ENCODE results near the gene ZFP64.
"Not testable (repeated sequence)": the region's sequence is repeated elsewhere in the genome, so short reads cannot be mapped to it uniquely, and the experiment has no call there.

ZFP64 gene

GRCh38 chr20:52191132-52191915 is at the start of gene ZFP64:
TSS of gene ZFP64 (minus strand) at chr20:52191779. CDS start at chr20:52191636, 143 bp downstream.
- peak; percentile 82 to 85 for DNase-seq

- no peak for DNase-seq
These were observed 49.2 kb upstream of the ZFP64 start for GRCh38 chr20:52240802-52241201.

- DNase-seq = no peak
These were observed 47.5 kb upstream of the ZFP64 start for GRCh38 chr20:52239102-52239501.

GRCh38 chr20:52236292-52236691 is 44.7 kb upstream of the ZFP64 start:
- no peak for DNase-seq

GRCh38 chr20:52235129-52235528 is 43.5 kb upstream of the ZFP64 start:
- DNase-seq = no peak

GRCh38 chr20:52234302-52235045 is 42.9 kb upstream of the ZFP64 start:
- DNase-seq = no peak

GRCh38 chr20:52231230-52231746 is 39.7 kb upstream of the ZFP64 start:
- no peak for DNase-seq

- DNase-seq = no peak
These were observed 38.8 kb upstream of the ZFP64 start for GRCh38 chr20:52230409-52230808.

- DNase-seq = not testable (repeated sequence)
These were observed 37.8 kb upstream of the ZFP64 start for GRCh38 chr20:52229346-52229745.

GRCh38 chr20:52226370-52226769 is 34.8 kb upstream of the ZFP64 start:
- no peak for DNase-seq

GRCh38 chr20:52224920-52225319 is 33.3 kb upstream of the ZFP64 start:
- DNase-seq = no peak

- DNase-seq = not testable (repeated sequence)
These were observed 29.8 kb upstream of the ZFP64 start for GRCh38 chr20:52221362-52221761.

GRCh38 chr20:52220891-52221290 is 29.3 kb upstream of the ZFP64 start:
- DNase-seq = not testable (repeated sequence)

GRCh38 chr20:52219441-52219840 is 27.9 kb upstream of the ZFP64 start:
- DNase-seq = no peak

- no peak for DNase-seq
These were observed 26.3 kb upstream of the ZFP64 start for GRCh38 chr20:52217689-52218395.

GRCh38 chr20:52213995-52214394 is 22.4 kb upstream of the ZFP64 start:
- DNase-seq = no peak

- DNase-seq = no peak
These were observed 21.4 kb upstream of the ZFP64 start for GRCh38 chr20:52212943-52213342.

- no peak for DNase-seq
These were observed 18.7 kb upstream of the ZFP64 start for GRCh38 chr20:52210037-52210990.

GRCh38 chr20:52209154-52209571 is 17.6 kb upstream of the ZFP64 start:
- no peak for DNase-seq

- DNase-seq = no peak
These were observed 15.6 kb upstream of the ZFP64 start for GRCh38 chr20:52207020-52207810.

- no peak for DNase-seq
These were observed 12.6 kb upstream of the ZFP64 start for GRCh38 chr20:52204136-52204535.
